Endothelial cell of umbilical vein (primary cell): ENCODE data around the gene ATP2C2. TPM values are rescaled to one million over a fixed set of nuclear protein-coding genes. Genes with fewer than 3 reads are reported as not detected.

Experiments used
- BruUV-seq: library from RNA; stranded (reverse); fragments of 400-500 nt; replicated peaks from 2 replicates; lab custom pipeline; 2021; lab: Mats Ljungman, UMichigan
- CTCF ChIA-PET: fragments of 300-600, 350-600 bp; sonication (Branson Sonifier 250); formaldehyde crosslinking; loops from one replicate; lab custom pipeline; 2021; ENCODE audit warnings: antibody characterized with exemption, inconsistent platforms; lab: Charles Lee
- POLR2A ChIA-PET: fragments of 300-600, 350-600 bp; sonication (Branson Sonifier 250); formaldehyde crosslinking; loops from one replicate; lab custom pipeline; 2021; ENCODE audit warnings: antibody characterized with exemption, inconsistent platforms; lab: Charles Lee
- DNase-seq: peaks from one replicate; pipeline ENCODE4 v3.0.0-alpha.2; 2011; ENCODE audit warnings: low read depth, low spot score
- FAIRE-seq: peaks from 2 replicates; lab custom pipeline; 2011; peaks lifted over from hg19 to GRCh38; lab: Jason Lieb, UNC
- H2AFZ ChIP-seq: 2 replicates; pipeline ENCODE4 v1.6.0; 2012; ENCODE audit warnings: low read depth, low read length, control low read depth, inconsistent platforms
- H3K27ac ChIP-seq: 2 replicates; pipeline ENCODE4 v1.5.1; 2011; ENCODE audit warnings: low read depth, mild to moderate bottlenecking, control low read depth, low read length, moderate library complexity; ENCODE audit not compliant: insufficient read depth
- H3K27me3 ChIP-seq, 2 experiments: 2 replicates each; pipeline versions ENCODE4 v1.6.0 to v1.6.1; 2011; ENCODE audit warnings: low read length in 2 of 2, mixed read lengths in 1 of 2; ENCODE audit not compliant: control insufficient read depth in 2 of 2, insufficient read depth in 2 of 2
- H3K36me3 ChIP-seq, 2 experiments: 2 replicates in 1 of 2; 3 replicates in 1 of 2; pipeline ENCODE4 v1.5.1; 2011; ENCODE audit warnings: low read length in 2 of 2, mild to moderate bottlenecking in 1 of 2, moderate library complexity in 1 of 2; ENCODE audit not compliant: control insufficient read depth in 2 of 2, insufficient read depth in 2 of 2; ENCODE audit errors: extremely low read depth in 1 of 2
- H3K4me1 ChIP-seq: 3 replicates; pipeline ENCODE4 v1.5.1; 2011; ENCODE audit warnings: mild to moderate bottlenecking, low read length; ENCODE audit not compliant: control insufficient read depth, insufficient read depth; ENCODE audit errors: extremely low read depth
- H3K4me2 ChIP-seq: 2 replicates; pipeline ENCODE4 v1.6.1; 2011; ENCODE audit warnings: low read length, control low read depth, mixed read lengths; ENCODE audit not compliant: insufficient read depth
- H3K4me3 ChIP-seq, 3 experiments: fragments of 200-600 bp in 1 of 3; sonication (generic), shearing (Covaris generic) in 1 of 3; replicated peaks in 1 of 3; 2 replicates each; pipeline ENCODE4 v1.5.1; 2011 to 2016; ENCODE audit warnings: control low read depth in 3 of 3, low read length in 3 of 3, mild to moderate bottlenecking in 2 of 3, inconsistent platforms in 1 of 3, low read depth in 1 of 3, moderate library complexity in 1 of 3; ENCODE audit not compliant: insufficient read depth in 1 of 3
- H3K79me2 ChIP-seq: 2 replicates; pipeline ENCODE4 v1.6.0; 2012; ENCODE audit warnings: low read length, inconsistent platforms; ENCODE audit not compliant: control insufficient read depth, insufficient read depth
- H3K9ac ChIP-seq: replicated peaks from 2 replicates; pipeline ENCODE3; 2011; ENCODE audit warnings: low read length, control low read depth; ENCODE audit not compliant: insufficient read depth; ENCODE audit errors: extremely low read depth
- H3K9me1 ChIP-seq: replicated peaks from 3 replicates; pipeline ENCODE4 v1.6.0; 2011; ENCODE audit warnings: mild to moderate bottlenecking, low read length; ENCODE audit not compliant: control insufficient read depth, insufficient read depth; ENCODE audit errors: extremely low read depth
- H3K9me3 ChIP-seq: replicated peaks from 2 replicates; pipeline ENCODE4 v1.5.1; 2012; ENCODE audit warnings: low read length, inconsistent platforms; ENCODE audit not compliant: control insufficient read depth, insufficient read depth
- H4K20me1 ChIP-seq: replicated peaks from 2 replicates; pipeline ENCODE3; 2011; ENCODE audit warnings: mild to moderate bottlenecking, low read length; ENCODE audit not compliant: control insufficient read depth, insufficient read depth; ENCODE audit errors: extremely low read depth
- EZH2 ChIP-seq: IDR thresholded peaks from 2 replicates; pipeline ENCODE4 v1.6.1; 2012; ENCODE audit warnings: borderline replicate concordance, low read depth, mild to moderate bottlenecking, moderate library complexity, low read length, inconsistent platforms; ENCODE audit not compliant: severe bottlenecking
- FOS ChIP-seq: IDR thresholded peaks from 2 replicates; pipeline ENCODE4 v1.6.1; 2011; ENCODE audit warnings: mild to moderate bottlenecking, low read length, moderate library complexity, borderline replicate concordance; ENCODE audit not compliant: insufficient read depth
- GATA2 ChIP-seq: IDR thresholded peaks from 2 replicates; pipeline ENCODE4 v1.7.0; 2011; ENCODE audit warnings: low read depth, mild to moderate bottlenecking, moderate library complexity, mixed read lengths, low read length; ENCODE audit not compliant: insufficient read length, insufficient read depth
- JUN ChIP-seq: IDR thresholded peaks from 2 replicates; pipeline ENCODE4 v1.6.1; 2011; ENCODE audit warnings: borderline replicate concordance, low read depth; ENCODE audit not compliant: insufficient read length, insufficient read depth
- MYC ChIP-seq: IDR thresholded peaks from one replicate; pipeline ENCODE4 v1.6.1; 2011; ENCODE audit warnings: mild to moderate bottlenecking, low read depth, low read length
- POLR2A ChIP-seq: IDR thresholded peaks from 2 replicates; pipeline ENCODE4 v1.6.1; 2012; ENCODE audit warnings: low read depth, mild to moderate bottlenecking, control low read depth, low read length
- POLR2AphosphoS5 ChIP-seq: IDR thresholded peaks from 2 replicates; pipeline ENCODE4 v1.6.1; 2012; ENCODE audit warnings: low read depth, mild to moderate bottlenecking, control low read depth, low read length, moderate library complexity; ENCODE audit not compliant: insufficient read depth
- dilution Hi-C: fragments of 300-500 bp; cut with MboI; formaldehyde crosslinking; loops from one replicate; pipeline ENCODE4 v1.15.0; 2019; ENCODE audit warnings: low sequenced_read_pairs; ENCODE audit not compliant: extremely low pct_ligation_motif_present
- intact Hi-C: fragments of 100-400 bp; cut with micrococcal nuclease; formaldehyde crosslinking; loops from one replicate; pipeline ENCODE4 v1.10.0; 2022
- polyA plus RNA-seq, 4 experiments: library from polyadenylated mRNA; depleted of rRNA in 3 of 4; stranded (reverse) in 3 of 4; unstranded in 1 of 4; fragments of >200 nt; gene quantifications; 2 replicates each; pipeline versions ENCODE4 v1.2.1 to v1.2.3, GENCODE V29; 2011 to 2012; ENCODE audit warnings: missing spikeins in 1 of 4
- total RNA-seq: library from RNA; stranded (reverse); gene quantifications from 2 replicates; pipeline ENCODE4 v1.2.3, GENCODE V29; 2021
- TF ChIP-seq, protein P1 (sequence below): IDR thresholded peaks from 2 replicates; pipeline ENCODE4 v1.6.1; 2011; ENCODE audit not compliant: insufficient read depth, insufficient read length
- TF ChIP-seq, protein P2 (sequence below), 2 donors: IDR thresholded peaks; 1 replicate in 1 of 2; 2 replicates in 1 of 2; pipeline ENCODE4 v1.5.1; 2011; ENCODE audit warnings: low read length in 2 of 2, mild to moderate bottlenecking in 2 of 2, moderate library complexity in 2 of 2, control low read depth in 1 of 2, inconsistent platforms in 1 of 2, low read depth in 1 of 2; ENCODE audit not compliant: insufficient read depth in 1 of 2; ENCODE audit errors: extremely low read depth in 1 of 2

The ATP2C2 gene
- total and polyA plus RNA-seq, 2 donors (not counting 3 experiments of a cell fraction or from before 2014, with no cell fraction given) = not detected

DNA sequence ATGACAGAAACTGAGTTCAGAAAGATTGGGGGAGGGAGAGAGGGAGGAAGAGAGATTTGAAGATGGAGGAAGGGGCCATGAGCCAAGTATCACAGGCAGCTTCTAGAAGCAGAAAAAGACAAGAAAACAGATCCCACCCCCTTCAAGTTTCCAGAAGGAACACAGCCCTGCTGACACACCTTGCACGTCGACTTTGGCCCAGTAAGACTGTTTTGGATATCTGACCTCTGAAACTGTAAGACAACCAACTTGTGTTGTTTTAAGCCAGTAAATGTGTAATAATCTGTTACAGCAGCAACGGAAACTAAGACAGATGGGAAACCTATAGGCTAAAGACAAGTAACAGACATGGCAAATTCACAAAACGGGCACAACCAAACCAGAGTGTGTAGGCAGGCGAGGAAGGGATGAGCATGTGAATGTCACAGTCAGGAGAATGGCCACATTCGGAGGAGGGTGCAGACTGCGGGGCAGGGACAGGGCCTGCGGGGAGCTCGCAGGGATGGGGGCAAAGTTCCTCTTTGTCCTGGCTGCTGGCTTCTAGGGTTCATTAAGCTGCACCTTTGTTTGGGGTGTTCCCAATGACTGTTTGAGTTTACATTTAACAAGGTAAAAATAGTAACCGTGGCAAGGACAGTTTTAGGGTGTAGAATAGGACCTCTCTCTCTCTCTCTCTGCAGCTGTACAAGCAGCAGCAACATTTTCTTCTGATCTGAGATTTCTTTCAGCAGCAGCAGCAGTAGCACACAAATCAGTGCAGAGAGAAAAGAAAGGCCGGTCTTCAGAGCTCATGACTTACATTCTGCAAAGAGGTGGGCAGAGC, 18.3 kb upstream of the ATP2C2 start:
- no peaks in the 10 kb centered on the region for H3K27me3 ChIP-seq

More for the DNA sequence above, 18.3 kb upstream of the ATP2C2 start:
- DNase-seq (no peak), FAIRE-seq (no peak)
- no peak overlapping the region for H3K9ac ChIP-seq
- no peaks in the 10 kb centered on the region for H3K36me3 ChIP-seq
- H2AFZ ChIP-seq = no peak overlapping the region
- no peak overlapping the region for H3K4me3 ChIP-seq
- CTCF ChIA-PET = no interaction called here
- no TSS peak for BruUV-seq
- dilution Hi-C loops (no loop called here), intact Hi-C loops (no loop called here)
- POLR2A ChIA-PET = no interaction called here
- no peaks in the 10 kb centered on the region for H4K20me1 ChIP-seq
- H3K9me1 ChIP-seq = no peaks in the 10 kb centered on the region
- H3K4me2 ChIP-seq = no peak overlapping the region
- no peak for TF ChIP-seq POLR2AphosphoS5
- no peak for TF ChIP-seq GATA2
- TF ChIP-seq MYC = no peak
- TF ChIP-seq POLR2A = no peak
- TF ChIP-seq, protein P1, sequence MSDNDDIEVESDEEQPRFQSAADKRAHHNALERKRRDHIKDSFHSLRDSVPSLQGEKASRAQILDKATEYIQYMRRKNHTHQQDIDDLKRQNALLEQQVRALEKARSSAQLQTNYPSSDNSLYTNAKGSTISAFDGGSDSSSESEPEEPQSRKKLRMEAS = no peak
- no peak for TF ChIP-seq FOS
- TF ChIP-seq, protein P2, sequence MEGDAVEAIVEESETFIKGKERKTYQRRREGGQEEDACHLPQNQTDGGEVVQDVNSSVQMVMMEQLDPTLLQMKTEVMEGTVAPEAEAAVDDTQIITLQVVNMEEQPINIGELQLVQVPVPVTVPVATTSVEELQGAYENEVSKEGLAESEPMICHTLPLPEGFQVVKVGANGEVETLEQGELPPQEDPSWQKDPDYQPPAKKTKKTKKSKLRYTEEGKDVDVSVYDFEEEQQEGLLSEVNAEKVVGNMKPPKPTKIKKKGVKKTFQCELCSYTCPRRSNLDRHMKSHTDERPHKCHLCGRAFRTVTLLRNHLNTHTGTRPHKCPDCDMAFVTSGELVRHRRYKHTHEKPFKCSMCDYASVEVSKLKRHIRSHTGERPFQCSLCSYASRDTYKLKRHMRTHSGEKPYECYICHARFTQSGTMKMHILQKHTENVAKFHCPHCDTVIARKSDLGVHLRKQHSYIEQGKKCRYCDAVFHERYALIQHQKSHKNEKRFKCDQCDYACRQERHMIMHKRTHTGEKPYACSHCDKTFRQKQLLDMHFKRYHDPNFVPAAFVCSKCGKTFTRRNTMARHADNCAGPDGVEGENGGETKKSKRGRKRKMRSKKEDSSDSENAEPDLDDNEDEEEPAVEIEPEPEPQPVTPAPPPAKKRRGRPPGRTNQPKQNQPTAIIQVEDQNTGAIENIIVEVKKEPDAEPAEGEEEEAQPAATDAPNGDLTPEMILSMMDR (IDR thresholded peaks at IDR 0.05; ENCODE audit: extremely low read depth in 1 of 2, insufficient read depth in 1 of 2, low read depth in 1 of 2, low read length in 2 of 2) = no peak
- TF ChIP-seq EZH2 = no peak
- TF ChIP-seq JUN = no peak
- H3K27ac ChIP-seq = no peak overlapping the region
- H3K9me3 ChIP-seq = no peaks in the 10 kb centered on the region
- no peaks in the 10 kb centered on the region for H3K4me1 ChIP-seq
- H3K79me2 ChIP-seq = no peaks in the 10 kb centered on the region
